K562 (cell line): ENCODE results near the gene ZNF548.

Experiments
- JUN ChIP-seq, 2 experiments: sonication (generic) in 1 of 2; formaldehyde crosslinking in 1 of 2; IDR thresholded peaks; 2 replicates each; pipeline versions ENCODE4 v1.6.1 to v1.8.0; 2012 to 2022; ENCODE audit warnings: borderline replicate concordance in 2 of 2, mild to moderate bottlenecking in 2 of 2, improper control_type of control experiment in 1 of 2, low read depth in 1 of 2, low read length in 1 of 2, missing genetic modification reagents in 1 of 2
- POLR2A ChIP-seq: fragments of 450-650 bp; conservative IDR thresholded peaks from 2 replicates; pipeline ENCODE4 v1.6.1; 2016
- POLR2H ChIP-seq: IDR thresholded peaks from 2 replicates; pipeline ENCODE4 v1.6.1; 2016; ENCODE audit warnings: missing genetic modification characterization, low read depth, mild to moderate bottlenecking, control low read depth, missing compliant biosample characterization, moderate library complexity
- SREBF1 ChIP-seq: fragments of 150-350 bp; IDR thresholded peaks from 2 replicates; pipeline ENCODE4 v1.6.1; 2014; ENCODE audit warnings: antibody characterized with exemption, low read depth, low read length, borderline replicate concordance

DNA sequence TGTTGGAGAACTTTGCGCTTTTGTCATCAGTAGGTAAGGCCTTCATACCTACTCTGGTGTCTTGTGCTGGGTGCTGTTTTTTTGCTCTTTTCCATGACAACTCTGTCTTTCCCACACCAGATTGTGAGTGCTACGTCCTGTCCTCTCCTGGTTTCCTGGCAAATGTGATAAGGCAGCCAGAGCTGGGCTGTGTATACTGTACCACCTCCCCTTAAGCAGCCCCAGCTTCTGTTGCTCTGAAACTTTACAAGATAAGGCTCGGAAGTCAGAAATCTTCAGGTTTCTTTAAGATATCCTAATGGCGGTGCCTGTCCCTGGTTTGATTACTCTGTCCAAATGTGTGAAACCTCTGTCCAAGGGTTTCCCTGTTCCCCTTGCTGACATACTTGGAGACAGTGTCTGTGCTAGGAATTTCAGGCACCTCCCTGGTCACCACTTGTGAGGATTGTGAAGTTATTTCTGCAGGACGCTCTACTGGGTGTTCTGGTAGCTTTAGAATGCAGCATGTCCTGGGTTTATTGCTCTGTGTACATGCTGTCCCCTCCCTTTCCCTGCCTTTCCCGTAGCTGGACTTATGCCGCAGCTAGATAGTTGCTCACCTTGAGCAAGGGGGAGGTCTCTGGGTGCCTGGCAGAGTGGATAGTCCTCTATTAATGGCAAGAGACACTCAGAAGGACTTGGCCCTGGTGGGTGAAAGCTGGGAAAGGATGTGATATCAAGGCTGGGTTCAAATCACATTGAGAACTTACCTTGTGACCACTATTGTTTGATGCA is 52.5 kb downstream of the ZNF548 start:
- TF ChIP-seq SREBF1 (no peak), JUN (IDR thresholded peaks at IDR 0.05; ENCODE audit: borderline replicate concordance, low read depth, low read length) (no peak), JUN (CRISPR knock-in tag; IDR thresholded peaks at IDR 0.05; ENCODE audit: borderline replicate concordance) (no peak), POLR2A (no peak), POLR2H (no peak)
